ENCODE measurements around the gene FAM25G. TPM values are rescaled to one million over a fixed set of nuclear protein-coding genes. Genes with fewer than 3 reads are reported as not detected.

FAM25G gene
- not detected in 2 replicates for total RNA-seq

DNA sequence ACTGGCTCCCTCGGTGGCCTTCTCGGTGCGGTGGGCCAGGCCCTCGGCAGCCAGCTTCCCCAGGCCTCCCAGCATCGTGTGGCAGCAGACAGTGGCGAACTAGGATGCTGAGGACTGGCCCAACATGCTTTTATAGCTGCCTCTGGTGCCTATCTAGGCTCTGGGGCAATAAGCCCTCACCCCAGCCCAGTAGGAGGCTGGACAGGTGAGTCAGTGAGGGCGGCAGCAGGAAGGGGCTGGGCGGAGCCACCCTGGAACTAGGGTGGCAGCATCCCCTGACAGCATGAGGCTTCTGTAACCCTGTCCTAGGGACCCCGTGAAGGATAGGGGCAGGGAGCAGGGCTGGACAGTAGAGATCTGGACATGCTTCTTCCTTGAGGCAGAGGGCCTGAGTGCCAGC, at the start of gene FAM25G:
Gene FAM25G (minus strand): TSS at position 101 of the 400 bp plus-strand sequence. CDS start 26 bp downstream, at position 75.

DNA sequence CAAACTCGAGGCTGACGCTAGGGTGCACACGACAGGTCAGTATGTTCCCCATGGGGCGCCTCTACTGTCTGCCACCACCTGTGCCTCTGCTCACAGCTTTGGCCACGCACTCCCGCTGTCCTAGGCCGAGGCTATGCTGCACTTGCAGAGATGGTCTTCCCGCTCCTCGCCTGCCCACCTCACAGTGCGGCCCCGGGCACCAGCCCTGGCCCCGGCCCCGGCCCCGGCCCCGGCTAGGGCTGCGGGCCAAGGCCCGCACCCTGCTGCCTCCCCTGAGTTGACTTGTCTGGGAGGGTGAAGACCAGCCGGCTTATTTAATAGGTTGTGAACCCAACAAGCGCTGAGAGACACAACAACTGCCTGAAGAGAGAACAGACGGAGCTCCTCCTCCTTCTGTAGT, 32.0 kb upstream of the FAM25G start, which contains the start of gene AGAP9:
Gene AGAP9 (minus strand): TSS at position 164 of the 400 bp plus-strand sequence. CDS start 112 bp downstream, at position 52.

DNA sequence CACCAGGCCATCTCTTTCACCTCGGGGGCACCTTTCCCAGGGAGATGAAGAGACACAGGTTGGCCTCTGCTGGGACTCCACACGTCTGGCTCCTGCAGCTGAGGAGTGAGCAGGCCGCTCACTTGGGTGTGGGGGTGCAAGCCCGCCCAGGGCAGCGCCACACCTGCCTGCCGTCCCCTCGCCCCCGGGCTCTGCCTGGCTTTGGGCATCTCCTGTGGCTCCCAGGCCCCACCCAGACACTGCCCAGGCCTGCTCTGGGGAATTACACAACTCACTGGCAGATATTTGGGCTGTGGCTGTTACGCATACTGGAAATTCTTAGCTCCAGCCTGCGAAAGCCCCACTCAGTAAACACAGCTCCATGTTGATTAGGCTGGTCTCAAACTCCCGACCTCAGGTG, 7.6 kb downstream of the FAM25G start, which contains the start of gene ANXA8:
Gene ANXA8 (minus strand): TSS at position 193 of the 400 bp plus-strand sequence. CDS start 182 bp downstream, at position 11.

Other genes starting within 250 kb of the FAM25G start
- gene GDF10, start 191.5 kb downstream of the FAM25G start, total RNA-seq: under 0.01 TPM in 1 of 2 replicates, not detected in the other
- not detected in 2 replicates for gene GDF2, start 169.2 kb downstream of the FAM25G start, total RNA-seq
- gene RBP3, start 143.3 kb downstream of the FAM25G start, total RNA-seq: not detected in 2 replicates
- under 0.01 TPM in 1 of 2 replicates, not detected in the other for gene ZNF488, start 107.4 kb downstream of the FAM25G start, total RNA-seq
- not detected in 2 replicates for gene ANXA8, start 7.6 kb downstream of the FAM25G start, total RNA-seq
- gene AGAP9, start 31.9 kb upstream of the FAM25G start, total RNA-seq: 2.0 and 3.3 TPM in 2 replicates

Data from aortic smooth muscle cell (primary cell).